Measurements from ENCODE around the gene NFIB. TPM values are rescaled to one million over a fixed set of nuclear protein-coding genes. Genes with fewer than 3 reads are reported as not detected.

NFIB gene
- polyA plus RNA-seq, 1 donor (not counting 4 experiments of a cell fraction or from before 2014, with no cell fraction given) = 8.9 TPM

GRCh38 chr9:14156046-14156445 is 157.9 kb downstream of the NFIB start:
- no peaks in the 10 kb centered on the region for H3K36me3 ChIP-seq (ENCODE audit: control insufficient read depth in 2 of 2, extremely low read depth in 1 of 2, insufficient read depth in 2 of 2, low read length in 2 of 2)
- DNase-seq (ENCODE audit: low read depth, low spot score) = no peak
- no peak overlapping the region for H3K4me2 ChIP-seq (ENCODE audit: control insufficient read depth, extremely low read depth, insufficient read depth, low read depth, low read length)
- no peak for FAIRE-seq
- no peaks in the 10 kb centered on the region for H3K27me3 ChIP-seq (ENCODE audit: control insufficient read depth, extremely low read depth, insufficient read depth, low read length)
- H3K79me2 ChIP-seq (ENCODE audit: control insufficient read depth, insufficient read depth, low read length) = peaks cover 1% of the 10 kb centered on the region
- H4K20me1 ChIP-seq (ENCODE audit: control insufficient read depth, extremely low read depth, insufficient read depth, low read length) = no peaks in the 10 kb centered on the region
- peaks cover 15% of the 10 kb centered on the region for H3K4me1 ChIP-seq (ENCODE audit: control insufficient read depth, extremely low read depth, insufficient read depth, low read length)
- H3K4me3 ChIP-seq (ENCODE audit: control insufficient read depth in 2 of 3, extremely low read depth in 1 of 3, insufficient read depth in 2 of 3, low read depth in 1 of 3, low read length in 3 of 3) = no peak overlapping the region
- no peaks in the 10 kb centered on the region for H3K9me1 ChIP-seq (ENCODE audit: control insufficient read depth, extremely low read depth, insufficient read depth, low read length)
- H3K9ac ChIP-seq (ENCODE audit: control insufficient read depth, extremely low read depth, insufficient read depth, low read length) = no peak overlapping the region
- dilution Hi-C loops (cut with MboI; ENCODE audit: extremely low pct_ligation_motif_present, low sequenced_read_pairs) = no loop called here
- no peak overlapping the region for H2AFZ ChIP-seq (ENCODE audit: control insufficient read depth, low read length)
- H3K27ac ChIP-seq (ENCODE audit: control insufficient read depth, insufficient read depth, low read length) = no peak overlapping the region
- no peak for TF ChIP-seq EZH2 (IDR thresholded peaks at IDR 0.05; ENCODE audit: low read length)
- no peak for TF ChIP-seq CTCF (optimal IDR thresholded peaks at IDR 0.05 in 1 of 3, IDR thresholded peaks at IDR 0.05 in 1 of 3, conservative IDR thresholded peaks at IDR 0.05 in 1 of 3; ENCODE audit: extremely low read depth in 1 of 3, insufficient read depth in 2 of 3, low read length in 3 of 3)
- H3K9me3 ChIP-seq (ENCODE audit: control insufficient read depth, low read depth, low read length) = no peaks in the 10 kb centered on the region

GRCh38 chr9:14155237-14155636 is 158.7 kb downstream of the NFIB start:
- Histone ChIP-seq H3K4me3 (ENCODE audit: control insufficient read depth in 2 of 3, extremely low read depth in 1 of 3, insufficient read depth in 2 of 3, low read depth in 1 of 3, low read length in 3 of 3) (no peak overlapping the region), H3K9me3 (ENCODE audit: control insufficient read depth, low read depth, low read length) (no peaks in the 10 kb centered on the region), H3K9ac (ENCODE audit: control insufficient read depth, extremely low read depth, insufficient read depth, low read length) (no peak overlapping the region), H3K4me2 (ENCODE audit: control insufficient read depth, extremely low read depth, insufficient read depth, low read depth, low read length) (no peak overlapping the region), H3K4me1 (ENCODE audit: control insufficient read depth, extremely low read depth, insufficient read depth, low read length) (peaks cover 15% of the 10 kb centered on the region), H4K20me1 (ENCODE audit: control insufficient read depth, extremely low read depth, insufficient read depth, low read length) (no peaks in the 10 kb centered on the region), H3K27ac (ENCODE audit: control insufficient read depth, insufficient read depth, low read length) (no peak overlapping the region), H2AFZ (ENCODE audit: control insufficient read depth, low read length) (no peak overlapping the region), H3K79me2 (ENCODE audit: control insufficient read depth, insufficient read depth, low read length) (peaks cover 1% of the 10 kb centered on the region), H3K9me1 (ENCODE audit: control insufficient read depth, extremely low read depth, insufficient read depth, low read length) (no peaks in the 10 kb centered on the region), H3K36me3 (ENCODE audit: control insufficient read depth in 2 of 2, extremely low read depth in 1 of 2, insufficient read depth in 2 of 2, low read length in 2 of 2) (no peaks in the 10 kb centered on the region), H3K27me3 (ENCODE audit: control insufficient read depth, extremely low read depth, insufficient read depth, low read length) (no peaks in the 10 kb centered on the region)
- DNase-seq (ENCODE audit: low read depth, low spot score) = no peak
- TF ChIP-seq CTCF (optimal IDR thresholded peaks at IDR 0.05 in 1 of 3, IDR thresholded peaks at IDR 0.05 in 1 of 3, conservative IDR thresholded peaks at IDR 0.05 in 1 of 3; ENCODE audit: extremely low read depth in 1 of 3, insufficient read depth in 2 of 3, low read length in 3 of 3) = no peak
- TF ChIP-seq EZH2 (IDR thresholded peaks at IDR 0.05; ENCODE audit: low read length) = no peak
- peak; percentile 89 for FAIRE-seq
- dilution Hi-C loops (cut with MboI; ENCODE audit: extremely low pct_ligation_motif_present, low sequenced_read_pairs) = no loop called here

Data from keratinocyte (primary cell).